Neural progenitor cell (in vitro differentiated cells): ENCODE results near the gene CFAP20DC.

Experiments
- EZH2phosphoT487 ChIP-seq: fragments of 200-600 bp; sonication (generic); IDR thresholded peaks from 2 replicates; pipeline ENCODE4 v1.6.1; 2017; ENCODE audit warnings: antibody characterized with exemption
- TF ChIP-seq, protein P1 (sequence below): fragments of 200-600 bp; sonication (generic); IDR thresholded peaks from 2 replicates; pipeline ENCODE4 v1.5.1; 2017; ENCODE audit warnings: antibody characterized with exemption, mild to moderate bottlenecking

- TF ChIP-seq, protein P1, sequence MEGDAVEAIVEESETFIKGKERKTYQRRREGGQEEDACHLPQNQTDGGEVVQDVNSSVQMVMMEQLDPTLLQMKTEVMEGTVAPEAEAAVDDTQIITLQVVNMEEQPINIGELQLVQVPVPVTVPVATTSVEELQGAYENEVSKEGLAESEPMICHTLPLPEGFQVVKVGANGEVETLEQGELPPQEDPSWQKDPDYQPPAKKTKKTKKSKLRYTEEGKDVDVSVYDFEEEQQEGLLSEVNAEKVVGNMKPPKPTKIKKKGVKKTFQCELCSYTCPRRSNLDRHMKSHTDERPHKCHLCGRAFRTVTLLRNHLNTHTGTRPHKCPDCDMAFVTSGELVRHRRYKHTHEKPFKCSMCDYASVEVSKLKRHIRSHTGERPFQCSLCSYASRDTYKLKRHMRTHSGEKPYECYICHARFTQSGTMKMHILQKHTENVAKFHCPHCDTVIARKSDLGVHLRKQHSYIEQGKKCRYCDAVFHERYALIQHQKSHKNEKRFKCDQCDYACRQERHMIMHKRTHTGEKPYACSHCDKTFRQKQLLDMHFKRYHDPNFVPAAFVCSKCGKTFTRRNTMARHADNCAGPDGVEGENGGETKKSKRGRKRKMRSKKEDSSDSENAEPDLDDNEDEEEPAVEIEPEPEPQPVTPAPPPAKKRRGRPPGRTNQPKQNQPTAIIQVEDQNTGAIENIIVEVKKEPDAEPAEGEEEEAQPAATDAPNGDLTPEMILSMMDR = no peak
- no peak for TF ChIP-seq EZH2phosphoT487
These were observed 61.8 kb downstream of the CFAP20DC start for GRCh38 chr3:58988041-58988440.
